ENCODE measurements around the gene EPHX1. TPM values are rescaled to one million over a fixed set of nuclear protein-coding genes. Genes with fewer than 3 reads are reported as not detected.

Gene EPHX1
- total RNA-seq, 2 experiments from 2014 or later, result 2.1 to 3.6 TPM

DNA sequence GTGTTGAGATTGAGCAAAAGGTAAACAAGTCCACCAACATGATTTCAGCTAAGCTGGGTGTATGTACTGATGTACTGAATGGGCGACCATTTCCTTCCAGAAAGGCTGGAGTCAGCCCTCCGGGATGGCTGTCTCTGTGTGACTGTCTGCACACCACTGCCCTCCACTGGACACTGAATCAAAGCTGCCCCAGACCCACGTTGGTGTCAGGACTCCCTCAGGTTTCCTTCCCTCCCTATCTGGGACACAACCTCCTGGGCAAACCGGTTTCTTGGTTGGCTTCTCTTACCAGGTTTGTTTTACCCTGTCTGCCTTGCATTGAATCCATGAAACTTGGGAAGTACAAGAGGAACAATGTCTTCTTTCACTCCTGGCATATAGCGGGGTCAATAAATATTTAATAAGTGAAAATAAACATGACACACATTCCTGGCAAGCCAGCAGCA lies 37.6 kb upstream of the EPHX1 start:
- TF ChIP-seq, protein P1, sequence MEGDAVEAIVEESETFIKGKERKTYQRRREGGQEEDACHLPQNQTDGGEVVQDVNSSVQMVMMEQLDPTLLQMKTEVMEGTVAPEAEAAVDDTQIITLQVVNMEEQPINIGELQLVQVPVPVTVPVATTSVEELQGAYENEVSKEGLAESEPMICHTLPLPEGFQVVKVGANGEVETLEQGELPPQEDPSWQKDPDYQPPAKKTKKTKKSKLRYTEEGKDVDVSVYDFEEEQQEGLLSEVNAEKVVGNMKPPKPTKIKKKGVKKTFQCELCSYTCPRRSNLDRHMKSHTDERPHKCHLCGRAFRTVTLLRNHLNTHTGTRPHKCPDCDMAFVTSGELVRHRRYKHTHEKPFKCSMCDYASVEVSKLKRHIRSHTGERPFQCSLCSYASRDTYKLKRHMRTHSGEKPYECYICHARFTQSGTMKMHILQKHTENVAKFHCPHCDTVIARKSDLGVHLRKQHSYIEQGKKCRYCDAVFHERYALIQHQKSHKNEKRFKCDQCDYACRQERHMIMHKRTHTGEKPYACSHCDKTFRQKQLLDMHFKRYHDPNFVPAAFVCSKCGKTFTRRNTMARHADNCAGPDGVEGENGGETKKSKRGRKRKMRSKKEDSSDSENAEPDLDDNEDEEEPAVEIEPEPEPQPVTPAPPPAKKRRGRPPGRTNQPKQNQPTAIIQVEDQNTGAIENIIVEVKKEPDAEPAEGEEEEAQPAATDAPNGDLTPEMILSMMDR (IDR thresholded peaks at IDR 0.05), result peak; percentile 39
- H3K36me3 Mint-ChIP-seq (ENCODE audit: low read depth), result no peaks in the 10 kb centered on the region
- intact Hi-C loops (cut with micrococcal nuclease), result loop anchor here (5.0 kb wide), 1 partner anchor 295 kb away; no protein-coding TSS in a partner anchor
- DNase-seq (peak; percentile 61), ATAC-seq (peak; percentile 67)
- peaks cover 2% of the 10 kb centered on the region for H3K4me1 Mint-ChIP-seq (ENCODE audit: low read depth)
- ChIA-PET POLR2A (interaction anchor here (0.8 kb wide), 1 partner anchor 8 kb away, joined by 3 read pairs; no protein-coding TSS in a partner anchor), CTCF (interaction anchor here (0.7 to 4.1 kb wide), 15 partner anchors 10 to 303 kb away, joined by 3 to 25 read pairs (median 3); no protein-coding TSS in a partner anchor)
- no peak overlapping the region for H3K27ac Mint-ChIP-seq
- peaks cover 3% of the 10 kb centered on the region for H3K9me3 Mint-ChIP-seq
- H3K4me3 Mint-ChIP-seq, result no peak overlapping the region
- no peaks in the 10 kb centered on the region for H3K27me3 Mint-ChIP-seq

DNA sequence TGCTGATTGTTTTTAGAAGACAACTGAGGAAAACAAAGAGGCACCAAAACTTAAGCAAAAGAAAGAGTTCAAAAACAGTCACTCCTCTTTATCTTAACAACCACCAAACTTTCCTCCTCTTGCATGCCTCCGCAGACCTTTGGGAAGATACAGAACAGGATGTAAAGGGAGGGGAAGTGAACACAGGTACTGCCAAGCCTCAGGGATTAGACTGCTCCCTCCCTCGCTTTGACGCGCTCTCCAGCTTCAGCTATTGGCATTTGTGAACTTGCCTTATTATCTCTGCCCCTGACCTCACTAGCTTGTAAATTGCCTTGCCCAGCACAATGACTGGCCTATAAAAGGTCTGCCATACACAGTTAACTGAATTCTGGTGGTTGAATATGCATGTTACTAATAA lies 37.1 kb upstream of the EPHX1 start:
- intact Hi-C loops (cut with micrococcal nuclease), result loop anchor here (5.0 kb wide), 1 partner anchor 296 kb away; no protein-coding TSS in a partner anchor
- Mint-ChIP-seq H3K4me1 (ENCODE audit: low read depth) (peaks cover 2% of the 10 kb centered on the region), H3K9me3 (peaks cover 3% of the 10 kb centered on the region), H3K27ac (no peak overlapping the region), H3K4me3 (no peak overlapping the region), H3K36me3 (ENCODE audit: low read depth) (no peaks in the 10 kb centered on the region), H3K27me3 (no peaks in the 10 kb centered on the region)
- ChIA-PET CTCF (interaction anchor here (0.7 to 4.1 kb wide), 12 partner anchors 11 to 304 kb away, joined by 3 to 25 read pairs (median 4); no protein-coding TSS in a partner anchor), POLR2A (interaction anchor here (0.8 kb wide), 1 partner anchor 9 kb away, joined by 3 read pairs; no protein-coding TSS in a partner anchor)
- ATAC-seq, result no peak
- TF ChIP-seq, protein P1 (IDR thresholded peaks at IDR 0.05), result no peak
- no peak for DNase-seq

DNA sequence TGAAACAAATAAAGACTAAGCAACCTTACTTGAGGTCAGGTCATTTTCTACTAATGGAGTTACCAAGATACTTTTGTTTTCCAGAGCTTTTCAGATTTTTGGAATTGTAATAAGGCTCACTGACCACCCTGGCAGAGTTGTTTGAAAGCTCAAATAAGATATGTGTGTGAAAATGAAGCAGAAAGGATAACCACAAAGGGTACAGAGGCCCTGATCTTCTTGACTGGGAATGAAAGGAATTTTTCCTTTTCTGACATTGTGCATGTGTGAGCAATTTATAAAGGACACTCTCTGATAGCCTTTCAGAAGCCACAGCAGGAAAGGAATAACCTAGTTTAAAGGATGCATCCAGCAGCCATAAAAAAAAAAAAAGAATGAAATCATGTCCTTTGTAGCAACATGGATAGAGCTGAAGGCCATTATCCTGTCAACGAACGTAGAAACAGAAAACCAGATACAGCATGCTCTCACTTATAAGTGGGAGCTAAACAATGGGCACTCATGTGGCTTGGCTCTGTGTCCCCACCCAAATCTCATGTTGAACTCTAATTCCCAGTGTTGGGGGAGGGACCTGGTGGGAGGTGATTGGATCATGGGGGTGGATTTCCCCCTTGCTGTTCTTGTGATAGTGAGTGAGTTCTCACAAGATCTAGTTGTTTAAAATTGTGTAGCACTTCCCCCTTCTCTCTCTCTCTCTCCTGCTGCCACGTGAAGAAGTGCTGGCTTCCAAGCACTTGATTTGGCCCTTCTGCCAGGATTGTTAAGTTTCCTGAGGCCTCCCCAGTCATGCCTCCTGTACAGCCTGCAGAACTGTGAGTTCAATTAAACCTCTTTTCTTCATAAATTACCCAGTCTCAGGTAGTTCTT lies 35.4 kb upstream of the EPHX1 start:
- Mint-ChIP-seq H3K27me3 (no peaks in the 10 kb centered on the region), H3K36me3 (ENCODE audit: low read depth) (peaks cover 10% of the 10 kb centered on the region), H3K4me1 (ENCODE audit: low read depth) (peaks cover 7% of the 10 kb centered on the region), H3K9me3 (peaks cover 3% of the 10 kb centered on the region), H3K27ac (no peak overlapping the region), H3K4me3 (no peak overlapping the region)
- ChIA-PET POLR2A (interaction anchor here (0.7 kb wide), 1 partner anchor 314 kb away, joined by 3 read pairs; no protein-coding TSS in a partner anchor), CTCF (interaction anchor here (0.7 to 4.1 kb wide), 3 partner anchors 299 to 456 kb away, joined by 3 to 25 read pairs (median 8); no protein-coding TSS in a partner anchor)
- no peak for DNase-seq
- intact Hi-C loops (cut with micrococcal nuclease), result loop anchor here (5.0 kb wide), 3 partner anchors 138 to 297 kb away; no protein-coding TSS in a partner anchor
- TF ChIP-seq, protein P1 (IDR thresholded peaks at IDR 0.05), result no peak
- no peak for ATAC-seq

DNA sequence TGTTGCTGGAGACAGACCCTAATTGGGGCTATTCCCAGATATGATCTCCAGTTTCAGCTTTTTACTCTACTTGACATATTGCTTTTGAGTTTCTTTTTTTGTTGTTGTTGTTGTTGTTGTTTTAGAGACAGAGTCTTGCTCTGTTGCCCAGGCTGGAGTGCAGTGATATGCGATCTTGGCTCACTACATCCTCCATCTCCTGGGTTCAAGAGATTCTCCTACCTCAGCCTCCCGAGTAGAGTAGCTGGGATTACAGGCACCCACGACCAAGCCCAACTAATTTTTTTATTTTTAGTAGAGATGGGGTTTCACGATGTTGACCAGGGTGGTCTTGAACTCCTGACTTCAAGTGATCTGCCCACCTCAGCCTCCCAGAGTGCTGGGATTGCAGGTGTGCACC lies 33.6 kb upstream of the EPHX1 start:
- H3K9me3 Mint-ChIP-seq, result peaks cover 3% of the 10 kb centered on the region
- H3K27me3 Mint-ChIP-seq, result no peaks in the 10 kb centered on the region
- peaks cover 17% of the 10 kb centered on the region for H3K4me1 Mint-ChIP-seq (ENCODE audit: low read depth)
- H3K27ac Mint-ChIP-seq, result no peak overlapping the region
- TF ChIP-seq, protein P1 (IDR thresholded peaks at IDR 0.05), result no peak
- intact Hi-C loops (cut with micrococcal nuclease), result loop anchor here (5.0 kb wide), 2 partner anchors 136 to 201 kb away; no protein-coding TSS in a partner anchor
- H3K4me3 Mint-ChIP-seq, result no peak overlapping the region
- peaks cover 22% of the 10 kb centered on the region for H3K36me3 Mint-ChIP-seq (ENCODE audit: low read depth)
- DNase-seq (no peak), ATAC-seq (no peak)
- ChIA-PET CTCF (interaction anchor here (1.0 to 2.2 kb wide), 4 partner anchors 14 to 302 kb away, joined by 4 to 8 read pairs (median 4); no protein-coding TSS in a partner anchor), POLR2A (interaction anchor here (0.7 to 1.2 kb wide), 3 partner anchors 12 to 334 kb away, joined by 3 to 4 read pairs (median 3); no protein-coding TSS in a partner anchor)
